ENCODE measurements around the gene KCNE2.
A peak's percentile ranks its signal among the peaks of the same experiment; 100 is the strongest.

Gene KCNE2, protein sequence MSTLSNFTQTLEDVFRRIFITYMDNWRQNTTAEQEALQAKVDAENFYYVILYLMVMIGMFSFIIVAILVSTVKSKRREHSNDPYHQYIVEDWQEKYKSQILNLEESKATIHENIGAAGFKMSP

DNA sequence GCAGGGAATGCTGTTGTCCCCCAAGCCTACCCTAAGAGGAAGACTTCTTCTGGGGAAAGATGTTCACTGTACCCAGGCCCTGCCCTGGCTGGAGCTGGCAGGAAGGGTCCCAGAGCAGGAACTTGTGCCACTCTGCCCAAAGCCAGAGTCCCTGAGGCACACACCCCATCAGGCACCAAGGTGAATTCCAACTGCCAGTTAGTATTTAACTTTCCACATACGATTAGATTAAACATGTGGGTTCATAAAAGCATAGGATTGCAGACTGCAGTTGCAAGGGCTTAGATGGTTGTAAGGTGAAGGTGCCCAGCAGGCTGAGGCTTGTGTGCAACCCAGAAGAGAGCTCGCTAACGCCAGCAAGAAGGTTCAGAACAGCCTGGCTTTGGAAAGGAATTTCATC, at the start of gene KCNE2:
KCNE2 (plus strand) TSS at position 274 of the 400 bp plus-strand sequence. CDS start 6,473 bp downstream, outside the sequence.
- no peak for DNase-seq

GRCh38 chr21:34319585-34319984, 44.2 kb upstream of the KCNE2 start:
- DNase-seq = no peak

DNA sequence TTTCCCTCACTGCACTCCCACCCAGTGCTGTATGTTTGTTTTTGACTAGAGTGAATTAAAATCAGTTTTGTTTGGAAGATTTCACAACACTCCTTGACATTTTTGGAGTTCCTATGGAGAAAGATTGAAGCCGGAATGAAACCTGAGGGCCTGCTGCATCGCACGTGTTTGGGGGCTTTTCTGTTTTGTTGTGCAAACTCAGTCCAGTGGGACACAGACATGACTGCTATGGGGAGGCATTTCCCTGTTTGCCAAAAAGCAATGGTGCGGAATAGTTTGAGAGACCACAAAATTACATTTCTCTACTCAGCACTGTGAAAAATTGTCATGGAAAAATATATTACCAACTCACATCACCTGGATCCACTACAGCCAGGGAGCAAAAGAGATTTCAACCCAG, 43.8 kb upstream of the KCNE2 start:
- DNase-seq = no peak

- DNase-seq = no peak
Observed at GRCh38 chr21:34330055-34330454, 33.8 kb upstream of the KCNE2 start.

- DNase-seq = no peak
Observed at GRCh38 chr21:34331726-34332125, 32.1 kb upstream of the KCNE2 start.

GRCh38 chr21:34332347-34332746, 31.5 kb upstream of the KCNE2 start:
- no peak for DNase-seq

GRCh38 chr21:34333121-34333739, 30.6 kb upstream of the KCNE2 start:
- DNase-seq = no peak

GRCh38 chr21:34335316-34335715, 28.5 kb upstream of the KCNE2 start:
- no peak for DNase-seq

DNA sequence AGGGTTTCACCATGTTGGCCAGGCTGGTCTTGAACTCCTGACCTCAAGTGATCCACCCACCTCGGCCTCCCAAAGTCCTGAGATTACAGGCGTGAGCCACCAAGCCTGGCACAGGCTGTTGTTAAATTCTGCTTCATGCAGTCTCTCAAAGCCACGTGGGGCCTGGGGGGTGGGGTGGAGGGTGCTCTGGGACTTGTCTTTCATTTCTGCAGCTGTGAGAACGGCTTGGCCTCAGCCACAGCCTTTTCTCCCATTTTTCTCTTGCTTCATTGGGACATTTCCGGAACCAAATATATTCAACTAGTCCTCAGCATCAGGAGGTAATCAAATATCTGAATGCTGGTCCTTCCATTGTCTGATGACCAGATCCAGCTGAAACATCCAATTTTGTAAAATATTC, 27.6 kb upstream of the KCNE2 start:
- no peak for DNase-seq

- no peak for DNase-seq
Observed at GRCh38 chr21:34336756-34337391, 26.9 kb upstream of the KCNE2 start.

- no peak for DNase-seq
Observed at GRCh38 chr21:34337741-34338140, 26.1 kb upstream of the KCNE2 start.

- no peak for DNase-seq
Observed at GRCh38 chr21:34338226-34338625, 25.6 kb upstream of the KCNE2 start.

DNA sequence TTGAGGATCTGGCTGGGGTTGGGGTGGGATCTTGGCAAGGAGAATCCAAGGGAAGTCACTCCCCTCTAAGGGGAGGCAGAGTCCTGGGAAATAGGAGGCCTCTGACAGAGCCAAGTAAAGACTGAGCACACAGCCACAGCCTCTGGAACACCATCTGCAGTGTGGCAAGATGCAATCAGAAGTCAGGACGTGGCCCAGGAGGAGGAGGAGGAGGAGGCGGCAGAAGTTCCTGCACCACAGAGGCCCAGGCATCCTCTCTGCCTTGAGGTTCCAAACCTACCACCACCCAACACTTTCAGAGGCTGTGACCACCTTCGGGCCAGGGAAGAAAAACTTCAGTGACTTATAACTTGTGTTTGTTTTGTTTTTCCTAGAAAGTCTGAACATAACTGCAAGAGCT, 23.7 kb upstream of the KCNE2 start:
- no peak for DNase-seq

DNA sequence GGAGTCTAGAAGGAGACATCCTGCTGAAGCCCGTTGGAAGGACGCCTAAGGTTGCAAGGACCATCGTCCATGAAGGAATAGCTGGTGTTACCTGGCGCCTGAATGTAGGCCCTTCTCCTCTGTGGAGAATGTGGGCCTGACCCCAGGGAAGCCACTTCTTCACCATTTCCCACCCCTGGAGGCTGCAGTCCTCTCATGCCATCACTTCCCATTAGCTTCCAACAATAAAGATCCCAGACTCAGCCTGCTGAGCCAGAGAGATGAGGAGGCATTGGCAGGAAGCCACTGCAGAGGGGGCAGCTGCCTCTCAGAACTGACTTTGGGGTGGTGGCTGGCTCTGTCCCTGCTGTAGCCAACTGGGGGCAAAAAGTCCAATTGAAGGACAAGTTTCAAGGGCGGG, 21.3 kb upstream of the KCNE2 start:
- no peak for DNase-seq

DNA sequence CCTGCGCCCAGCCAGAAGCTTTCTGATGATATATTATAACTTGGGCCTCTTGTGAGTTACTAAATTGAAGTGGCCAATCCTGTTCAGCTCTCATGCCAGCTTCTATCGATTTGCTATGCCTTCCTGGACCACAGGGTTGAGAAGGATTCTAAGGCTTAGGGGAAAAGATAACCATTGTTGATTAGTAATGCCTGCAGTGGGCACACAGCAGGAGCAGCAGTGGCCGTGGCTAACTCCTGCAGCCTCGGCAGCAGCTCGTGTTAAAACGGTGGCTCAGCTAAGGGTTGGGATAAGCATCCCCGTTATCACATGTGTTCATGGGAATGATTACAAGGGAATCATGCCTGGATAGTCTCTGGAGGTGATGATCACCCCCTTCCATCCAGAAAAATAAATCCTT, 20.5 kb upstream of the KCNE2 start:
- no peak for DNase-seq

GRCh38 chr21:34343838-34344381, 19.9 kb upstream of the KCNE2 start:
- no peak for DNase-seq

GRCh38 chr21:34344584-34344983, 19.2 kb upstream of the KCNE2 start:
- no peak for DNase-seq

DNA sequence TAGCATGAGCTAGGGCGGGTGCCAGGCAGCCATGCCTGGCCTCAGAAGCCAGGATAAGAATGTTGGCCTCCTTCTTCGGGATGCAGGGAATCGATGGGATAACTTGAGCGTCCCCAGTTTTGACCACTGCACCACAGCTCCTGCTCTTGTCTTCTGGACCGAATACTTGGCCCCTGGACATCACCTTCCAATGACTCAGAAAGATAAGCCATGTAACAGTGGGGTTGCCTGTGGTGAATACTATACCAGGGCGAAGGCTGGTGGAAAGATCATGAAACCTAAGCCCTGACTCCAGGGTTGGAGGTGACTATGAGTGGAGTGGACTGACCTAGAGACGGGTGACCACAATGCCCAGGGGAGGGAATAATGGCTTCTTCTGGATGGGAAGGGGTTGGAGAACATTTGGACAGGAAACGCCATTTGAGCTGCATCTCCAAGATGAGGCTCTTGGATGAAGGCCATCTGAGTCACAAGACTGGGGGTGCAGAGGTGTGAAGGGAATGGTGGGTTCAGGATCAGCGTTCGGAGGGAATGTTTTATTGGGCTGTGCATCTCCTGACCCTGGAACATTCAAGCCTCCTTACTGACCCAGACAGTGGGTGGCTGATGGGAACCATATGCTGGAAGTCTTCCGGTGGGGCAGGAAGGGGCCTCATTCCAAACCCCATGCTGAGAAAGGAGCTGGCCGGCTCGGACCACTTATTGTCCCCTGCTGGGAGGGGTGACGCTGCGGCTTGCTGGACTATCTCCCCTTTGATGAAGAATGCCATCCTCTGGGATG, 18.5 kb upstream of the KCNE2 start:
- DNase-seq = no peak

GRCh38 chr21:34345892-34346291, 17.9 kb upstream of the KCNE2 start:
- no peak for DNase-seq

- DNase-seq = no peak
Observed at GRCh38 chr21:34348890-34349519, 14.8 kb upstream of the KCNE2 start.

DNA sequence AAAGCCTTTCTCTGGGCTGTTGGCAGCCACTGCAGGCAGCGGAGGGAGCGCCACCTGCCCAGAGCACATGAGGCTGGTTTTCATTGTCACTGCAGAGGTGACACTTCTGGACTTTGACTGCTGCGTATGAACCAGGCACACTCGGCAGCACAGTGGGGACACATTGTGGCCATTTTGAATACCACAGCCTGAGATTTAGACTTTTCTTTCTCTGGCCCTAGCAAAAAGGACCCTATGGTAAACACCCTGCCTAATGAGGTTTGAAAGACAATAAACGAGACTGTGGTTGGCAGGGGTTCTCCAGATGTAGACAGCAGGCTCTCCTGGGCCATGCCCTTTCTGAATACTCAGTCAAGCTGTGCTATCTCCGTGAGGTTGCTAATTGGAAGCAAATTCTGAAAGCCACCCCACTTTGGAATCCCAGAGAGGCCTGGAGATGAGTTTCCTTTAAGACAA, 12.0 kb upstream of the KCNE2 start:
- peak in 1 of 2 donors; percentile 10 for DNase-seq

- no peak for DNase-seq
Observed at GRCh38 chr21:34352556-34352955, 11.2 kb upstream of the KCNE2 start.

- no peak for DNase-seq
Observed at GRCh38 chr21:34353182-34353581, 10.6 kb upstream of the KCNE2 start.
